Measurements from ENCODE around the gene ROS1.
"Not testable (repeated sequence)": the region's sequence is repeated elsewhere in the genome, so short reads cannot be mapped to it uniquely, and the experiment has no call there.

ROS1 gene

DNA sequence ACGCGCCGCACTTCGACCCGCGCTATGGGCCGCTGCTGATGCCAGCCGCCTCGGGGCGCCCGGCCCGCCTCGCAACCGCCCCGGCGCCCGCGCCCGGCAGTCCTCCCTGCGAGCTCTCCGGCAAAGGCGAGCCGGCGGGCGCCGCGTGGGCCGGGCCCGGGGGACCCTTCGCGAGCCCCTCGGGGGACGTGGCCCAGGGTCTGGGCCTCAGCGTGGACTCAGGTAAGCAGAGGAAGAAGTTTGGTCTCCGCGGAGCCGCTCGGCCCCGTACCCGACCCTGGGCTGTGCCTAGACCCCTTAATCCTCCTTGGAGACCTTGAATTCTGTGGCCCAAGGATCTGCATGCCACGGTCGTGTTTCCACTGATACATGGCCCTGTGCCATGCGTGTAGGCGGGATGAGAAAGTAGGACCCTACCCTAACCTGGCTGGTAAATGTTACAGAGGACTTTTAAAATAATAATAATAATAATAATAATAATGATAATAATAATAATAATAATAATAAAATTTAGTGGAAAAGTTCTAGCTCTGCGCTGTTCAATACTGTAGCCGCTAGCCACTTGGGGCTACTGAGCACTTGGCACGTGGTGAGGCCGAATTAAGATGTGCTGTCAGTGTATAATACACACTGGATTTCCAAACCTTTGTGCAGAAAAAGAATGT is 154.8 kb downstream of the ROS1 start:
- H3K27ac ChIP-seq: no peak overlapping the region
- DNase-seq (ENCODE audit: low read depth, low spot score): no peak

- no peak for DNase-seq (ENCODE audit: low read depth, low spot score)
- H3K27ac ChIP-seq: no peak overlapping the region
These were observed 155.5 kb downstream of the ROS1 start for GRCh38 chr6:117270055-117270842.

DNA sequence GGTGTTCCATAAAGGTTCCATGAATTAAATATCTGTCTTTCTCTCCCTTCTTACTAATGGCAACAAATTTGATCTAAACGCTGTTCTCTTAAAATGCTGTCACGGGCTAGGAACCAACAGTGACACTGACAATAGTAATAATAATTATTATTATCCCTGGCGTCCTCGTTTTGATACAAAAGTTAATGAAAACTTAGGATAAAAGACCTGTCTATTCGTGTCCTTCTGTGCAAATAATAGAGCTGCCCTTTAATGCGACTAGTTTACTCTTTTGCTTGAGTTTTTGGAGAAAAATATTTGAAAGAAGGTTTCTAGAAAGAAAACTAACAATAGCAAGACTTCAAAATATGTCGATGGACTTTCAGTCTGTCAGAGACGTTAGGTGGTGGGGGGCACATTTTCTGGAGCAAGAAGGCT is 156.1 kb downstream of the ROS1 start:
- no peak overlapping the region for H3K27ac ChIP-seq
- DNase-seq (ENCODE audit: low read depth, low spot score): no peak

- H3K27ac ChIP-seq: no peak overlapping the region
- no peak for DNase-seq (ENCODE audit: low read depth, low spot score)
These were observed 156.8 kb downstream of the ROS1 start for GRCh38 chr6:117268924-117269323.

DNA sequence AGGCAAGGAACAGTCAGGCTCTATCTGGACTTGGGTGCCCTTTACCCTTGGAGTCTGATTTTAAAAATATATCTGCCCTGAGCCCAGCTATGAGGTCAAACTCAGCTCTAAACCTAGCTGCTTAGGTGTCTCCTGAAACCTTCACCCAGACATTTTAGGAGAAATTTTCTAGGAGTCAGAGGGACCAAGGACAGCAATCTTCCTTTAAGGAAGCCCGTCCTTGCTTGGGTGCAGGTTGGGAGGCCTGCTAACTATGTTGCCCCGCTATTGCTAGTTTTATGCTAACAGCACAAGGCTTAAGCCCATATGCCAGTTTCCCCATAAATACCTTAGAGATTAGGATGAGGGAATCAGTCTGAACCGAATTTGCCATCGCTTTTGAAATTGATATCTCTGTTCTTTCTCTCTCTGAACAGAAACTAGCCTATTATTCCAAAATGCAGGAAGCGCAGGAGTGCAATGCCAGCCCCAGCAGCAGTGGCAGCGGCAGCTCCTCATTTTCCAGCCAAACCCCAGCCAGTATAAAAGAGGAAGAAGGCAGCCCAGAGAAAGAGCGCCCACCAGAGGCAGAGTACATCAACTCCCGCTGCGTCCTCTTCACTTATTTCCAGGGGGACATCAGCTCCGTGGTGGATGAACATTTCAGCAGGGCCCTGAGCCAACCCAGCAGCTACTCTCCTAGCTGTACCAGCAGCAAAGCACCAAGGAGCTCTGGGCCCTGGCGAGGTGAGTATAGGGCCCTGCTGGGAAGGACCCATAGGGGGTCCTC is 157.8 kb downstream of the ROS1 start:
- DNase-seq (ENCODE audit: low read depth, low spot score): no peak
- no peak overlapping the region for H3K27ac ChIP-seq

- no peak for DNase-seq (ENCODE audit: low read depth, low spot score)
- no peak overlapping the region for H3K27ac ChIP-seq
These were observed 158.7 kb downstream of the ROS1 start for GRCh38 chr6:117267054-117267347.

GRCh38 chr6:117266257-117267053 is 159.3 kb downstream of the ROS1 start:
- DNase-seq (ENCODE audit: low read depth, low spot score): no peak
- no peak overlapping the region for H3K27ac ChIP-seq

GRCh38 chr6:117265410-117266256 is 160.1 kb downstream of the ROS1 start, which contains the start of gene VGLL2:
Gene VGLL2, plus strand, starts transcription at chr6:117265558. Its CDS starts 206 bp downstream, at chr6:117265764.
- no peak within 1 kb of the TSS for H3K27ac ChIP-seq
- DNase-seq (ENCODE audit: low read depth, low spot score): no peak

DNA sequence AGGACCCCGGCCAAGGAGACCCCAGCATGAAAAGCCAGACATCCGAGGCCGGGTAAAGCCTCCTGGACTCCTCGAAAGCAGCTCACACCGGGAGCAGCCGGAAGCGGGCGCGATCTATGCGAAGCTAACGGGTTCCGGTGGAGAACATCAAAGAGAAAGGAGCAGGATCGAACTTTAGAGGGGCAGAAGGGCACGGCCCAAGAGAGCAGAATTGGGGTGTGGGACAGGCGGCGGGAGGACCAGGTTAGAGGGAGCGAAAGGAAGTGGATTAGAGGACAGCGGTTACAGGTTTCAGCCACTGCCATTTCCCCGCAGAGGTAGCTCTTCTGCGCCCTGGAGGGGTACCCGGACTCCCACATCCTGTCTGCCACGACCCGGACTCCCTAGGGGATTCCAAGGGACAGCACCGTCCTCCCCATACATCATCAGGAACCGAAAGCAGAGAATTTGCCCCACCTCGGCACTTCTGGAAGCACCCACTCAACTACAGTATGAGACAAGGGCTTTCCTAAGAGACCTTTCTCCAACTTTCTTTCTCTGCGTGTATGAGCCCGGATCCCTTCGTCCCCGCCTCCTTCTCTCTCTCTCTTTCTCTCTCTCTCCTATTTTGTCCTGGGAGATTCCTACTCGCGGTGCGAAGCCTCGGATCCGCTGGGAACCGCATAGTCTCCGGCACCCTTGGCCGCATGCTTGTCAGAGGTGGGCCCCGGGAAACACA is 160.9 kb downstream of the ROS1 start:
- no peak overlapping the region for H3K27ac ChIP-seq
- DNase-seq (ENCODE audit: low read depth, low spot score): no peak

DNA sequence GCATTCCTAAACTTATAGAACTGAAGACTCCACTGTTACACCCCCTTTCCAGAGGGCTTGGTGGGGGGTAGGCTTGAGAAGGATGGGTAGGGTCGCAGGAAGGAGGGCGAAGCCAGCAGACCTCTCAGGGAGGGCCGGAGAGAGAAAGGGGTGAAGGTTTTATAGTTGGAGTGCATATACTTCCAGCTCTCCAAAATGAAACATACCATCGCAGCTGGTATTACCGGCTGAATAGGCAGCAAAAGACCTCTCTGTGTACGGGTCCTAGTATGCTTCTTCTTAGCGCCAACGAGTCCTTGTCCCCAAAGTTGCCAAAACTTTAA is 161.4 kb downstream of the ROS1 start:
- DNase-seq (ENCODE audit: low read depth, low spot score): no peak
- H3K27ac ChIP-seq: no peak overlapping the region

DNA sequence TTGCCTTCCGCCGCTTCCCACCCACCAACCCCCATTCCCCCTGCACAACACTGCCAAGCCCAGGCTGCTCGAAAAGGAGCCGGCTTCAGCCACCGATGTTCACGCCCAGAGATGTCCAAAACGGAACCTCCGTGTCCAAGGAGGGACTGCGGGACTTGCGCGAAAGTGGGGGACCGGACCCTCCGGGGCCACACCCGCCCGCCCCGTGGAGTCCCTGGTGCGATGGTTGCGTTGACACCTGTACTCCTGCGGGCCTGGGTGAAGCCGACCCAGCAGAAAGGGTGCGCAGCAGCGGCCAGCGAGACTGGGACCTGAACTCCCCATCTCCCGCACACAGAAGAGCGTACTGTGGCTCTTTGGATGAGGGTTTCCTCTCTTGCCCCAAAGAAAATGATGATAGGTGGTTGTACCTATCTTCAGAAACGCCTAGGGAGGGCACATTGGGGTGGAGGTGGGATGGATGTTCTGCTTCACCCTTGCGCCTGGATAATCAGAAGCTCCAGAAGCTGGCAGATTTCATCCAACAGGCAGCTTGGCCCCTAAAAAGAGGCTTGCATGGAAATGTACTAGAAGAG is 162.3 kb downstream of the ROS1 start:
- H3K27ac ChIP-seq: no peak overlapping the region
- DNase-seq (ENCODE audit: low read depth, low spot score): no peak

- no peak overlapping the region for H3K27ac ChIP-seq
- no peak for DNase-seq (ENCODE audit: low read depth, low spot score)
These were observed 162.9 kb downstream of the ROS1 start for GRCh38 chr6:117262799-117263198.

- DNase-seq (ENCODE audit: low read depth, low spot score): no peak
- H3K27ac ChIP-seq: no peak overlapping the region
These were observed 172.0 kb downstream of the ROS1 start for GRCh38 chr6:117253785-117254184.

DNA sequence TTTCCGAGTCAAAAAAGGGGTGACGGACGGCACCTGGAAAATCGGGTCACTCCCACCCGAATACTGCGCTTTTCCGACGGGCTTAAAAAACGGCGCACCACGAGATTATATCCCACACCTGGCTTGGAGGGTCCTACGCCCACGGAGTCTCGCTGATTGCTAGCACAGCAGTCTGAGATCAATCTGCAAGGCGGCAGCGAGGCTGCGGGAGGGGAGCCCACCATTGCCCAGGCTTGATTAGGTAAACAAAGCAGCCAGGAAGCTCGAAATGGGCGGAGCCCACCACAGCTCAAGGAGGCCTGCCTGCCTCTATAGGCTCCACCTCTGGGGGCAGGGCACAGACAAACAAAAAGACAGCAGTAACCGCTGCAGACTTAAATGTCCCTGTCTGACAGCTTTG is 180.8 kb downstream of the ROS1 start:
- not testable (repeated sequence) for DNase-seq (ENCODE audit: low read depth, low spot score); H3K27ac ChIP-seq

GRCh38 chr6:117244571-117244970 is 181.2 kb downstream of the ROS1 start:
- not testable (repeated sequence) for H3K27ac ChIP-seq; DNase-seq (ENCODE audit: low read depth, low spot score)

All from epithelial cell of prostate (primary cell).